ENCODE data around the gene MOK. TPM values are rescaled to one million over a fixed set of nuclear protein-coding genes. Genes with fewer than 3 reads are reported as not detected.

The MOK gene
- total RNA-seq, 1 donor from 2014 or later: 26.5 TPM

DNA sequence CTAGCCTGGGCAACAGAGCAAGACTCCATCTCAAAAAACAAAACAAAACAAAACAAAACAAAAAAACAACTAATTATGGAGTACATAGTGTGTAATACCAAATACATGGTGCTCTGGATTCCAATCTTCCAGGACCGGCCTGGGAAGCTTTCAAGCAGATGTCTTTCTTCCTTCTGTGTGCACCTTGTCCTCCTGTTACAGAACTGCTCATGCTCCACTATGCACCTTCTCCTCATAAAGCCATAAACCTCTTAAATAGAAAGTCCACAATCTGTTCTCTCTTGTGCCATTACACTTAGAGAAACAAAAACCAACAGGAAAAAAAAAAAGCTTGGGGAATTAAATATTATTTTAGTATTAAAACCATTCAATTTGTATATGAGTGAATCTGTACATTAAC is 12.5 kb downstream of the MOK start:
- FAIRE-seq (no peak), DNase-seq (ENCODE audit: low spot score in 2 of 2) (no peak)

- FAIRE-seq (no peak), DNase-seq (ENCODE audit: low spot score in 2 of 2) (no peak)
Observed at GRCh38 chr14:102288139-102288538, 16.8 kb downstream of the MOK start.

GRCh38 chr14:102285106-102285505 is 19.9 kb downstream of the MOK start:
- DNase-seq (ENCODE audit: low spot score in 2 of 2): no peak
- no peak for FAIRE-seq

GRCh38 chr14:102283631-102284129 is 21.3 kb downstream of the MOK start:
- FAIRE-seq: no peak

DNA sequence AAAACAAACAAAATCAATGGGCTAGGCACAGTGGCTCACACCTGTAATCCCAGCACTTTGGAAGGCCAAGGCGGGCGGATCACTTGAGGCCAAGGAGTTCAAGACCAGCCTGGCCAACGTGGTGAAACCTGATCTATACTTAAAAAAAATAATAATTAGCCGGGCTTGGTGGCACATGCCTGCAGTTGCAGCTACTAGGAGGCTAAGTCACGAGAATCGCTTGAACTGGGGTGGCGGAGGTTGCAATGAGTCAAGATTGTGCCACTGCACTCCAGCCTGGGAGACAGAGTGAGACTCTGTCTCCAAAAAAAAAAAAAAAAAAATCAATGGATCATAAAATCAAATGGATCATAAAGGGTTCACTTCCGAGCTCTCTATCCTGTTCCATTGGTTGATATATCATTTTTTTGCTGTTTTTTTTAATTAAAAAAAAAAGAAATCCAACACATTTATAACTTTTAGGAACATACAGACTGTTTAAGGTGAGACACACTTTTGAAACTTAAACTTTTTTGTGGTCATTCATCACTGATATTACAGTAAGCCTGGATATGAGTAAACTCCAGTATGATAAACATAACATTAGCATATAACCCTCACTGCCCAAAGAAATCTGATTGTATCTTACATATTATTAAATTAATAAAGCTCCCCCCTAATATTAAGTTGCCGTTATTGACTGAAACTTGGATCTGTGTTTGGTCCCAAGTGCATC is 22.1 kb downstream of the MOK start:
- no peak for DNase-seq (ENCODE audit: low spot score in 2 of 2)
- no peak for FAIRE-seq

More at GRCh38 chr14:102283631-102284129, 21.3 kb downstream of the MOK start:
- no peak for DNase-seq (ENCODE audit: low spot score in 2 of 2)

DNA sequence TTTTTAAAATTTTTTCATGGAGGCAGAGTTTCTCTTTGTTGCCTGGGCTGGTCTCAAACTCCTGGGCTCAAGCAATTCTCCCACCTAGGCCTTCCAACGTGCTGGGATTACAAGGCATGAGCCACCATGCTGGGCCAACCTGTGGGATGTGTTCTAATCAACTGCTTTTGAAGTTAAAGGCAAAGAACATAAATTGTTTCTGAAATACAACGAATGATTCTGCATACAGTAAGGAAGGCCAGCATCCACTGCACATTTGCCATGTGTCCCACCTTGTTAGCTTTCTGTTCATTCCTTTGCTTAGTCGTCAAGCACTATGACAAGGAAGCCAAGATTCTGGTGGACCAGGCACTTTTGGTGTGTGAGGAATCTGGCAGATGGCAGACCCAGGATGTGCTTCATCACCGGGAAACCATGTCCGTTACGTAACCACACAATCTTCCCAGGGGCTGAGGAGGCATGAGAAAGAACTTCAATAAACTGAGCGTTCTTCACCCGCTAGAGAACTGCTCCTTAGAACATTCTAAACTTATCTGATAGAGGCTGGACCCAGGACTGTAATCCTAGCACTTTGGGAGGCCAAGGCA is 24.5 kb downstream of the MOK start:
- FAIRE-seq: no peak
- DNase-seq (ENCODE audit: low spot score in 2 of 2): no peak

DNA sequence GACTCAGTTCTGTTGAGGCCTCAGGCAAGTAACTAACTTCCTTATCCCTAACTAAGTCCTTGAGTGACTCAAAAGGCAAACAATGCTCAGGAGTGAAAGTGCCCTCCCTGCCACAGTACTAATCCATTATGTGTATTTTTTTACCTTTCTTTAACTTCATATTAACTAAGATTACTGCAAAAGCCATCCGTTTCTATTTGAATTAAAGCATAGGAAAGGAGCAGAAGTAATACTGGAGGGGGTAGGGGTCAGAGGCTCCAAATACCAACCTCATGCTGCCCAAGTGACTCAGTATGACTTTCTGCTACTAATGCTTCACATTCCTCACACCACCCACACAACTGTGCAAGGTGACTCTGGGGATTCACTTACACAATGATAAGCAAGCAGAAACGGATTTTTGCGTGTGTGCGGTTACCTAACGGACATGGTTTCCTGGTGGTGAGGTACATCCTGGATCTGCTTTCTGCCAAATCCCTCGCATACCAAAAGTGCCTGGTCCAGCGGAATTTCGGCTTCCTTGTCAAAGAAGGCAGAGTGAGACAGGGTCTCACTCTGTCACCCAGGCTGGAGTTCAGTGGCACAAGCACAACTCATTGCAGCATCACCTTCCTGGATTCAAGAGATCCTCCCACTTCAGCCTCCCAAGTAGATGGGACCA is 25.1 kb downstream of the MOK start:
- DNase-seq (ENCODE audit: low spot score in 2 of 2) (no peak), FAIRE-seq (no peak)

DNA sequence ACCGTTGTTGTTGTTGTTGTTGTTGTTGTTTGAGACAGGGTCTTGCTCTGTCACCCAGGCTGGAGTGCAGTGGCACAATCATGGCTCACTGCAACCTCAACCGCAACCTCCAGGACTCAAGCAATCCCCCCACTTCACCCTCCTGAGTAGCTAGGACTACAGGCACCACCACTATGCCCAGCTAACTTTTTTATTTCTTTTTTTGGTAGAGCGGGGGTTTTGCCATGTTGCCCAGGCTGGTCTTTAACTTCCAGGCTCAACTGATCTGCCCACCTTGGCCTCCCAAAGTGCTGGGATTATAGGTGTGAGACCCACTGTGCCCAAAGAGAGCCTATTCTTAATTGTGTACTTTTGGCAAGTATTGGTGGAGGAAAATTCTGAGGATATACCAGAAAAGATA is 25.7 kb downstream of the MOK start:
- no peak for DNase-seq (ENCODE audit: low spot score in 2 of 2)
- no peak for FAIRE-seq

DNA sequence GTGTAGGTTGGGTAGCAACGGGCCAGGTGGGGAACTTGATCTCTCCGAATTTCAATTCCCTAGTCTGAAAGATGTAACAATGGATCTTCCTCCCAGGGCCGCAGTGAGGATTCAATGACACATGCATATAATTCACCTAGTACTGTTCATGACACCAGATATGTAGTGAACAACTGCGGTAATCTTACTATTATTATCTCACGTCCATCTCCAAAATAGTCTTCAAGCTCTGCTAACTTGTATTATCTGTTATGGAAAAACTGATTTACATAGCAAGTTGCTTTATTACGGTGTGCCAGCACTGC is 26.4 kb downstream of the MOK start:
- no peak for FAIRE-seq
- no peak for DNase-seq (ENCODE audit: low spot score in 2 of 2)

DNA sequence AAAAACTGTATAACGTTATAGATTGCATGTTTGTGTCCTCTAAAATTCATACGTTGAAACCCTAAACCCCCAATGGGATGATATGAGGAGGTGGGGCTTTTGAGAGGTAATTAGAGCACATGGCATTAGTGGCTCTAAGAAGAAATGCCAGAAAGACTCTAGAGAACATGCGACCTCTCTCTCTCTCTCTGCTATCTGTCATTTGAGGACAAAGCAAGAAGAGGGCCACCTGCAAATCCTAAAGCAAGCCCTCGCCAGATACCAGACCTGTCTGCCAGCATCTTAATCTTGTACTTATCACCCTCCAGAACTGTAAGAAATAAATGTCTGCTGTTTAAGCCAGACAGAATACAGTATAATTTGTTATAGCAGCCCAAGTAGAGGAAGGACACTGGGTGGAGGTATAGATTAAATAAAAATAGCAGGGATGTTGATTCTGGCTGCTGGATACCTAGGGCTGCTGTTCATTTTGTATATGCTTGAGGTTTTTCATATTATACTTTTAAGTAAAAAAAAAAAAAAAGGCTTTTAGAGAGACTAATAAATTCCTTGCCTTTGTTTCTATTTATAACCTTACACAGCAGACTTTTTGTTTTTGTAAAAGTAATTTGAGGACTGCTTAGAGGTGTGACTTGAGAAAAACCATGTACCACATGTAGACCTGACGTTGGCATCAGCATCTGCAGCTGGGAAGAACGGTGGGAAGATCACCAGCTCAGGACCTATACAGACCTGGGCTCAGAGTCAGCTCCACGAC is 26.9 kb downstream of the MOK start:
- DNase-seq (ENCODE audit: low spot score in 2 of 2) (no peak), FAIRE-seq (no peak)

DNA sequence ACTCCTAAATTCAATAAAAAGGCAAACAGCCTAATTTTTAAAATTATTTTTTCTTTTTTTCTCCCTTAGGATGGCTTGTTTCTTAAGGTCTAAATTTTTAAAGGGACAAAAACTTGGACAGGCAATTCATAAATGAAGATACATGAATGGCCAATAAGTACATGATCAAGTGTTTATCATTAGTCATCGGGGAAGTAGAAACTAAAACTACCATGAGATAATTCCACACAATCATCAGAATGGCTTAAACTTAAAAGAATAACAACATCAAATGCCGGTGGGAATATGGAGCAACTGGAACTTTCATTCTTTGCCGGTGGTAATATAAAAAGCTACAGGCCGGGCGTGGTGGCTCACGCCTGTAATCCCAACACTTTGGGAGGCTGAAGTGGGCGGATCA is 29.1 kb downstream of the MOK start:
- DNase-seq (ENCODE audit: low spot score in 2 of 2) (no peak), FAIRE-seq (no peak)

- FAIRE-seq: no peak
- no peak for DNase-seq (ENCODE audit: low spot score in 2 of 2)
Observed at GRCh38 chr14:102272392-102272791, 32.6 kb downstream of the MOK start.

GRCh38 chr14:102264775-102265174 is 40.2 kb downstream of the MOK start:
- no peak for FAIRE-seq
- no peak for DNase-seq (ENCODE audit: low spot score in 2 of 2)

GRCh38 chr14:102264355-102264754 is 40.6 kb downstream of the MOK start:
- DNase-seq (ENCODE audit: low spot score in 2 of 2) (no peak), FAIRE-seq (no peak)

GRCh38 chr14:102262929-102263462 is 42.0 kb downstream of the MOK start:
- FAIRE-seq (no peak), DNase-seq (ENCODE audit: low spot score in 2 of 2) (no peak)

- FAIRE-seq: no peak
- DNase-seq (ENCODE audit: low spot score in 2 of 2): no peak
Observed at GRCh38 chr14:102258136-102258535, 46.8 kb downstream of the MOK start.

DNA sequence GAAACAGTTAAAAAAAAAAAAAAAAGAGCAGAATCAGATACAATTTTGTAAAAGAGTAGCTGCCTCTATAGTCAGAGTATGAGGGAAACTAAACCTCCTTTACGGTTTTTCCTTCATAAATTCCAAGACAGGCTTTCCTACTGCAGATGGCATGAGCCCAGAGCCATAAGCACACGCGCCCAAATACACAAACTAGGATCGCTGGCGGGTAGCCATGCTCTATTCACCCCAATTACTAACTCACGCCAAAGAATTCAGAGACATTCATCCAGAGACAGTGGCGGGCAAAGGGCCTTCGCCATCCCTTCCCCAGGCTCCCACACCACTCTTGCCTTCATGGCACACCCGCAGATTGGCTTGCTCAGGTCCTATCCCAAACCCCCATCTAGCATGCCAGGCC is 48.2 kb downstream of the MOK start:
- no peak for FAIRE-seq
- DNase-seq (ENCODE audit: low spot score in 2 of 2): no peak

DNA sequence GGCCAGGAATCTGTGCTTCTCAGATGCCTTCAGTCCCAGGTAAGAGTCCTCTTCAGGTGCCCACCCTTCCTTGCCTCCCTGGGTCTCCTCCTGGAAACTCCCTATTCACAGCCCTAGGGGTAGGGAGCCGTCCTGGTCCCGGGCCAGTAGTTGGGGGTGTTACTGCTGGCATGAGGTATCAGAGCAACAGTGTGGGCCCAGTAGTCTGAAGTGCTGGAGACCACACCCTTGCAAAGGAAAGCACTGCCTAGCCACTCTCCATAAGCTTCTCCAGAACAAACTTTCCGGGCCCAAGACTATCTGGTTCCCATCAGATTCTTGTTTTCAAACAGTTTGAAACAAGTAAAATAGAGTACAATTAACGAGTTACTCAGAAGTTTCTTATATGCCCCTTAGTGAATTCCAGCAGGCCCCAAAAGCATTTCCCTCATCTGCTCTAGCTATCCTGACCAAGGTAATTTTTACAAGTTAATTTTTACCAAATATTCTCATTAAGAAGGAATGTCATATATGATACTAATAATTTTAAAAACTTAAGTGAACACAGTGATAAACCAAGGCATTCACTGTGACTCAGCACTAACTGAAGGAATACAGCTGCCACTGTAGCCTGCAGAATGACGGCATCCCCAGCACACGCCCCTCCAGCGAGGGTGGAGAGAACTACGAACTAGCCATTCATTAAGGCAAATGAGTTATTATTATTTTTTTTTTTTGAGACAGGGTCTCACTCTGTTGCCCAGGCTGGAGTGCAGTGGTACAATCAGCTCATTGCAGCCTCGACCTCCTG is 49.4 kb downstream of the MOK start:
- FAIRE-seq: no peak
- no peak for DNase-seq (ENCODE audit: low spot score in 2 of 2)

DNA sequence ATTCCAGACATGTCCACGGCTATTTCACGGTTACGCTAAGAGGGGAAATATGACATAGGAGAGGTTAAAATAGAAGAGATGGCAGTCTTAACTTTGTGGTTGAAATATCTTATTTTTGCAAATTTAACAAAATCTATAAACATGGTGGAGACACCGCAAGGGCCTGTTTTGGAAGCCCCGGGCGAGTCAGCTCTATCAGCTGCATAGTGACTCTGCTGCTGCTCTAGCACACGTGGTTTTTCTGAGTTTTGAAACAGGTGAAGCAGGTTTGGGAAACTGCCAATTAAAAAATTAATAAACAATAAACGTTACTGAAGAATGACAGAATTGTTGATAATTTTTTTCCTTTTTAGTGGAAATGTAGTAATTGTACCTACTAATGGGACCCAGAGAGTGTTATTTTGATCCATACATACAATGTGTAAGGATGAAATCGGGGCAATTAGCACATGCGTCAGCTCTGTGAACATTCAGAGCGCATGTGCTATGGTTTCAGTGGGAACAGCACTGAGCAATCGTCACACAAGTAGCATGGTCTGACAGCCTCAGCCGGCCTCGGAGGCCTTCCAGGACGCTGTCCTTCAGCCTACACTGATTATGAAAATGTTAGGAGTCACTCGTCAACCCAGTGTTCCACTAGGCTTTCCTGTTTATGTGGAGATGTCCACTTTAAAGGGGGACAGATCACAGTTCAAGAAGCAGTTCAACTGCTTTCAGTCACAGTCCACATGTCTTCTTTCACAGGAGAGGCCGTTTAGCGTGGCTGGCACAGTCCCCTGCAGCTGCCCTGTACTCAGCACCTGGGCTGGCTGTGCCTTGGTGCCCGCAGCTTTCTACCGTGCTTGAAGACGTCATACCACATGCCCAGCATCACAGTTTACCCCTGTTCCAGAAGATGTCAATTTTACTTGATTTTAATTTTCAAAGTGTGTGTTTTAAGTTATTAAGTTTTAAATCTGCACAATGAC is 51.8 kb downstream of the MOK start:
- FAIRE-seq (no peak), DNase-seq (ENCODE audit: low spot score in 2 of 2) (no peak)

Data from frontal cortex (tissue), 4 donors.